DMS 273 (cell line): ENCODE measurements around the gene TXNRD1.

ENCODE experiments used
- DNase-seq: peaks from one replicate; lab custom pipeline; 2025; ENCODE audit not compliant: unreplicated experiment; lab: John Stamatoyannopoulos, UW

Gene TXNRD1

GRCh38 chr12:104345234-104346066 is 129.9 kb downstream of the TXNRD1 start:
- DNase-seq: no peak

- no peak for DNase-seq
Measured at GRCh38 chr12:104347374-104348075, 131.9 kb downstream of the TXNRD1 start.

- DNase-seq: no peak
Measured at GRCh38 chr12:104348283-104348993, 132.9 kb downstream of the TXNRD1 start.

DNA sequence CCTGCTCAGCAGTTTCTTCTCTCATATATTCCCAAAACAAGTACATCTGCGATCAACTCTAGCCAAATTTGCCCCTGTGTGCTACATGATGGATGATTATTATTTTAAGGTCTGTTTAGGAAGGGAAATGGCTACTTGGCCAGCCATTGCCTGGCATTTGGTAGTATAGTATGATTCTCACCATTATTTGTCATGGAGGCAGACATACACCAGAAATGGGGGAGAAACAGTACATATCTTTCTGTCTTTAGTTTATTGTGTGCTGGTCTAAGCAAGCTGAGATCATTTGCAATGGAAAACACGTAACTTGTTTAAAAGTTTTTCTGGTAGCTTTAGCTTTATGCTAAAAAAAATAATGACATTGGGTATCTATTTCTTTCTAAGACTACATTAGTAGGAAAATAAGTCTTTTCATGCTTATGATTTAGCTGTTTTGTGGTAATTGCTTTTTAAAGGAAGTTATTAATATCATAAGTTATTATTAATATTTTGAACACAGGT is 133.5 kb downstream of the TXNRD1 start:
- no peak for DNase-seq

GRCh38 chr12:104350211-104351056 is 134.9 kb downstream of the TXNRD1 start:
- no peak for DNase-seq

DNA sequence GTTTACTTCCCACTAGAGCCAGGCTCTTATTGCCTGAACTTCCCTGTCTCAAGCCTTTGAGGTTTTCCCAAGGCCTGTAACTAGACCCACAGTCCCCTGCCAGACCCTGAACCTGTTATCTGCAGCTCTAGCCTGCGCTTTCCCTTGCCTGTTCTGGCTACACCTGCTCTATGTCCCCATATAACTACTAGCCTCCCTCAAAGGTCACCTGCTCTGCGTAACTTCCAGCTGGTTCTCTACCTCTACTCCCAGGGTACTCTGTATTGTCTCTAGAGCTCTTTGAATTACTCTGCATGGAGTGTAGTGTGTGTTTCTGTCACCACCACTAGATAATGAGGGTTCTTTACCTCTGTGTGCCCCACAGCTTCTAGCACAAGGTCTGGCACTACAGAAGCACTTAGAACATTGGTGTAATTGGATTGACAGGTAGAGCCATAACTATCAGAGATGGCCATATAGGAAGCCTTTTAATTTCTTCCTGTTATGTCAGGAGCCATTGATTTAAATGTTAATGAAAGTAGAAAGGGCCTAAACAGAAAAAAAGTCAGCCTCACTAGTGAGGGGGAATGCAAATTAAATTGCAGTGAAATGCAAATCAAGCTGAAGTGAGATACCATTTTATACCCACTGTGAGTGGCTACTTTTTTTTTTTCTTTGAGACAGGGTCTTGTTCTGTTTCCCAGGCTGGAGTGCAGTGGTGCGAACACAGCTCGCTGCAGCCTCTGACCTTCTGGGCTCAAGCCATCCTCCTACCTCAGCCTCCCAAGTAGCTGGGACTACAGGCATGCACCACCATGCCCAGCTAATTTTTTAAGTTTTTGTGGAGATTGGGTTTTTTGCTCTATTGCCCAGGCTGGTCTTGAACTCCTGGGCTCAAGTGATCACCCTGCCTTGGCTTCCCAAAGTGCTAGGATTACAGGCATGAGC is 135.7 kb downstream of the TXNRD1 start:
- DNase-seq: no peak

DNA sequence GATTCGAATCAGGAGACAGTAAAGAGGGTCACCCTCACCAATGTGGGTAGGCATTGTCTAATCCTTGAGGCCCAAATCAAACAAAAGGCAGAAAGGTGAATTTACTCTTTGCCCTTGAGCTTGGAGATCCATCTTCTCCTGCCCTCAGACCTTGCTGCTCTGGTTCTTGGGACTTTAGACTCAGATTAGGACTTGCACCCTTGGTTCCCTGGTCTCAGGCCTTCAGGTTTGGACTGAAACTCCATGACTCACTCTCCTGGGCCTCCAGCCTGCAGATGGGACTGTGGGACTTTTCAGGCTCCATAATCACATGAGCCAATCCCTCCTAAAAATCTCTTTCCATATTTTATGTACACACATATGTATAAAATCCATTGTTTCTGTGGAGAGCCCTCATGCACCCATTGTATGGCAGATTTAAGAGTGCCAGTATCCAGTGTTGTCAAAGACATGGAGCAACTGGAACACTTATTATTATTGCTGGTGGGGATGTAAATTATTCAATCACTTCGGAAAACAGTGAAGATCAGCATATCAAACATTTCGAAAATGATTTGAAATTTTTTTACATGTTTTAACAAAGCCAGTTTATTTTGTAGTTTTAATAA is 136.6 kb downstream of the TXNRD1 start:
- DNase-seq: no peak

DNA sequence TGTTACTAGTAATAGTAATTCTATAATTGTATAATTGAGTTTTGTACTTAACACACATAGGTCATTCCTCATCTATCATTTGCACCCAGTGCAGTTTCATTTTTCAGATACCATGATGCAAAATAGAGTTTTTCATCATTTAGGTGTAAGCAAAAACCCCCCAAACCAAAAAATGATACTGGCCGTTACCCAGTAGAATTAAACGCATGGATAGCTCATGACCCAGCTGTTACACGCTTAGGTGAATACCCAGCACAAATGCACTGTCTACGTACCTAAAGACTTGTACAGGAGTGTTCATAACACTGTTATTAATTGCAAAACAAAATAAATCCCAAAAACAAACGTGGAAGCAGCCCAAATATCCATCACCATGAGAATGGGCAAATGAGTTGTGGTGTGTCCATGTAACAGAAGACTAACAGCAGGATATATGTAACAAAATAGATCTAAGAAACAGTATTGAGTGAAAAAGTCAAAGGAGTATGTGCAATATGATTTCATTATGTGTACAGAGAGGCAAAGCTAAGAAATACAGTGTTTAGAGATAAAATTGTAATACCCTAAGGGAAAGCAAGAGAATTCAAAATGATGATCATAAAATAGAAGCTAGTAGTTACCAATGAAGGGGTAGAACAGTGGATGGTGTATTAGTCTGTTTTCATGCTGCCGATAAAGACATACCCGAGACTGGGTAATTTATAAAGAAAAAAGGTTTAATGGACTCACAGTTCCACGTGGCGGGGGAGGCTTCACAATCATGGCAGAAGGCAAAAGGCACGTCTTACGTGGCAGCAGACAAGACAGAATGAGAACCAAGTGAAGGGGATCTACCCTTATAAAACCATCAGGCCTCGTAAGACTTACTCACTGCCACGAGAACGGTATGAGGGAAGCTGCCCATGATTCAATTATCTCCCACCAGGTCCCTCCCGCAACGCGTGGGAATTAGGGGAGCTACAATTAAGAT is 137.7 kb downstream of the TXNRD1 start:
- no peak for DNase-seq

DNA sequence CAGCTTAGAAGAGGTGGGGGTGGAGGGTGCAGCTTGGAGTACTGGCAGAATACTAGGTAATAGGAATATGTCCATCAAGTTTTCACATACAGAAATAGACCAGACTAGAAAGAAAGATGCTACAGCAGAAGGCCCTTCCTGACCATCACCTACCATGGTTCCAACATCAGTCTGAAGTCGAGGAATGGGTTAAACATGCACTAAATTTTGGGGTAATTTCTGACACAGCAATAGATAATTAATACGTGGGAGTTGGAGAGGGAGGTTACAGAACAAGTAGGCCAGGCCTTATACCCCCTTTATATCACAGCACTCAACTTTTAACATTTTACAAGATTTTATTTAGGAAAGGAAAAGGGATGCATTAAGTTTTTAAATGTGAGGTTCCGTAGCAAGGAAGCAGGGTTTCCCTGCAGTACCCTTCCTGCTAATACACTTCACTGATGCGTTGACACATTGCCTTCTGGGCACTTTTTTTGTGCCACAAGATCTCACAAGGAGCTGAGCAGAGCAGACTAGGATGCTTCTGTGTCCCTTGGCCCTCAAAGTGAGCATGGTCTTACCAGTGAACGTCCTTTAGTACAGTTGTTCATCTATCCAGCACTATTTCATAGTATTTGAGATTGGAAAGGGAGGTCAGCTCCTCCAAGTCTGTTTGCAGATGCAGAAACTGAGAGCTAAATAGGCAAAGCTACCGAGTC is 138.7 kb downstream of the TXNRD1 start:
- DNase-seq: no peak

DNA sequence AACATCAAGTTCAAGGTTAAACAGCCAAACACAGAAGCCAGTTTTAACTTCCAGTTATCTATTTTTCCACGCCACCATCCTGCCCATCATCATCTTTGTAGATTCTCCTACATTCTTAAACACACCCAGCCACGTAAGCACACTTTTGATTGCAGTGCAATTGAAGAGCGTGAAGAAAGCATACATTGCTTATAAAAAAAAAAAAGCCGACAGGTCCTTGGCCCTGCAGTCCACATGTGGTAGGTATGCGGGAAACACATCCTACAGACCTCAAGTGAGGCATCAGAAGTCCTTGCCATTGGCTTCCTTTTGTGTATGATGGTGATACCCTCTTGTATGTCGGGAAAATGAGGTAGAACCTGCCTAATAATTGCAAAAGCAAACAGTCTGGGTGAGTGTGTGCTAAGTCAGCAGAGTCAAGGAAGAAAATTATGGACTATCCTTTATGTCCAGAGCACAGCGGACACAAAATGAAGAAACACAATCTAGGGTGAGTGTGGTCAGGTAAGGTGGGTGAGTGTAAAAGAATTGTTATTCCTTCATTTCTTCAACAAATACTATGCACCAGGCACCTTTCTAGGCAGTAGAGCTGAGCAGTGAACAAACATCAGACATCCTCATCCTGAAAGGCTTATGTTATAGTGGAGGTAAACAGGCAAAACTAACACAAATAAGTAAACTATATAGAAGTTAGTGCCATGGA is 139.4 kb downstream of the TXNRD1 start:
- no peak for DNase-seq

DNA sequence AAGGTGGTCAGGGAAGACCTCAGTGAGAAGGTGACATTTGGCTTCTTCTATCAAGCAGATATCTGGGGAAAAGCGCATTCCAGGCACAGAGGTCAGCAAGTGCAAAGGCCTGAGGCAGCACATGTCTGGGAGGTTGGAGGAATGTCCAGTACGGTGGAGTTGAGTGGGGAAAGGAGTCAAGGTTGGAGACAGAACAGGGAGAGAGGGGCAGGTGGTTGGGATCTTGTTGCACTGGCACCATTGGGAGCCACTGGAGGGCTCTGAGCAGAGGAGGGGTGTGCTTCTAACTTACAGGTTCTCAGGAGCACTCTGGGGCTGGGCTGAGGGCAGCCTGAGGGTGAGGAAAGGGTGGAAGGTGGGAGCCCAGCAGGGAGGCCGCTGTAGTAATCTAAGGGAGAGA is 140.1 kb downstream of the TXNRD1 start:
- DNase-seq: no peak

- DNase-seq: no peak
Measured at GRCh38 chr12:104356231-104357115, 140.9 kb downstream of the TXNRD1 start.

DNA sequence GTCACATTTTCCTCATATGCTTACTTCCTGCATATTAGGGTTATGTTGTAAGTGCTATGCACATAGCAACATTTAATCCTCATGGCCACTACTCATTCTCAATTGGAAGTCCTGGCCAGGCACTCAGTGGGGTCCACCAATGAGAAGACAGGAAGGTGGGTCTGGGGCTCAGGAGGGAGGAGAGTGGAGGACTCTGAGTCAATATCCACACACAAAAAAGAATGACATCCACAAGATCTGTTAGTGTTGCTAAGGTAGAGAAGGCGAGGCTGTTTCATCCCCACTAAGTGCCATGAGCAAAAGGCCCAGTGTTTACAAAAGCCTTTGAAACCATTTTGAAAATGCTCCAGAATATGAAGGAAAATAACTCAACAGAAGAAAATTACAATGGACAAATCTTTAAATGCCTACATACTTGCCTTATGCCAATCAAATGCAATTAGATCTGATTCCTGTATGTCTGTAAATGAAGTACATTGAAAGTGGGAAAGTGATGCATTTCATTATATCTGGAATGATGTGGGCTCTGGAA is 141.9 kb downstream of the TXNRD1 start:
- peak; percentile 45 for DNase-seq

DNA sequence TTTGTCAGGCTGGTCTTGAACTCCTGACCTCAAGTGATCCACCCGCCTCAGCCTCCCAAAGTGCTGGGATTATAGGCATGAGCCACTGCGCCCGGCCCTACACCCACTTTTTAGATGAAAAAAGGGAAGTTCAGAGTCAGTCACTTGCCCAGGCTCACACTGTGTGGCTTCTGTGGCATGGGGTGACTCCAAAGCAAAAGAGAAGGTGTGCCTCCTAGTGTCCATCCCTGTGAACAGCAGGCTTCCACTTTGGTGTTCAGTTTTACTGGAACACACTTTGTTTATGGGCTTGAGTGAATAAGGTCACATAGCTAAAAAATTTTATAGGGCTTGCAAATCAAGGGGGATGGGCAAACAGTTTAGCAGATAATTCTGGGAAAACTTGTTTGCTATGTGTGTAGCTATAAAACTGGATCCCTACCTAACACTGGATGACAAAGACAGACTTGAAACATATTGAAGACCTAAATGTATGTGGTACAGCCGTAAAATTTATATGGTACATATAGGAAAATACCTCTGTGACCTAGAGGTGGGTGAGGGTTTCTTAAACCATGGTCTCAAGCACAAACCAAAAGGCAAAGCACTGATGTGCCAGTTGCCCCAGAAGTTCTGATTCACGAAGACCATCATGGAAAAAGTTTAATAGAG is 142.9 kb downstream of the TXNRD1 start:
- peak; percentile 73 for DNase-seq

DNA sequence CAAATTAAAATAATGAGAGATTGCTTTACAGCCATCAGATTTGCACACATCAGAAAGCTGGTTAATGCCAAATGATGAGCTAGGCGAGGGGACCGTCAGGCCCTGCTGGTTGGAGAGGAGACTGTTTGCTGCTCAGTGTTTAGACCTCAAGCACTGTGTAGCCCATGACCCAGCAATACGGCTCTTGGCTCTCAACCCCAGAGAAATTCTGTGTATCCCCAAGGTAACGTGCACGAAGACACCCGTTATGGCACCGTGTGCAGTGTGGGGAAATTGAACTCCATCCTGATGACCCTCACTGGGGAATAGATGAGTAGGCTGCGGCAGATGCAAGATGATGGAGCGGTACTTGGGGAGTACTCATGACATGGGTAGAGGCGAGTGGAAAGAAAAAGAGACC is 143.6 kb downstream of the TXNRD1 start:
- no peak for DNase-seq
